Esophagus muscularis mucosa (tissue), 4 donors: Measurements from ENCODE around the gene MRLN. TPM values are rescaled to one million over a fixed set of nuclear protein-coding genes. Genes with fewer than 3 reads are reported as not detected.

Experiments used
- DNase-seq: peaks from one replicate; pipeline ENCODE4 v3.0.0-alpha.2; 2017; ENCODE audit errors: extremely low spot score
- H3K27ac ChIP-seq, 4 donors: fragments of 200-600 bp; sonication (generic); replicated peaks in 1 of 4; 1 replicate in 3 of 4; 2 replicates in 1 of 4; pipeline ENCODE4 v1.5.1; 2016 to 2019; ENCODE audit warnings: mild to moderate bottlenecking in 1 of 4
- H3K27me3 ChIP-seq, 4 donors: fragments of 200-600 bp; sonication (generic); one replicate each; pipeline versions ENCODE4 v1.5.1 to v1.6.0; 2016 to 2019
- H3K36me3 ChIP-seq, 4 donors: fragments of 200-600 bp; sonication (generic); one replicate each; pipeline ENCODE4 v1.5.1; 2016 to 2019
- H3K4me1 ChIP-seq, 4 donors: fragments of 200-600 bp; sonication (generic); one replicate each; pipeline ENCODE4 v1.5.1; 2016 to 2019
- H3K4me3 ChIP-seq, 4 donors: fragments of 200-600 bp; sonication (generic); 1 replicate in 2 of 4; 2 replicates in 2 of 4; pipeline ENCODE4 v1.5.1; 2016 to 2019; ENCODE audit warnings: mild to moderate bottlenecking in 4 of 4, moderate library complexity in 1 of 4
- H3K9me3 ChIP-seq, 4 donors: fragments of 200-600 bp; sonication (generic); 1 replicate in 3 of 4; 2 replicates in 1 of 4; pipeline ENCODE4 v1.5.1; 2016 to 2019
- CTCF ChIP-seq, 3 experiments: fragments of 200-600 bp in 2 of 3; fragments of 450-650 bp in 1 of 3; sonication (generic) in 2 of 3; IDR thresholded peaks; one replicate each; pipeline ENCODE4 v1.5.1; 2017 to 2019; ENCODE audit warnings: antibody characterized with exemption in 3 of 3, mild to moderate bottlenecking in 2 of 3, moderate library complexity in 1 of 3
- EP300 ChIP-seq: sonication (generic); formaldehyde crosslinking; IDR thresholded peaks from one replicate; pipeline ENCODE4 v1.6.1; 2017; ENCODE audit warnings: antibody characterized with exemption
- POLR2A ChIP-seq: fragments of 450-650 bp; IDR thresholded peaks from one replicate; pipeline ENCODE4 v1.6.1; 2017; ENCODE audit warnings: antibody characterized with exemption, moderate library complexity, mild to moderate bottlenecking, low read depth
- POLR2AphosphoS5 ChIP-seq, 2 donors: sonication (generic); formaldehyde crosslinking; IDR thresholded peaks; one replicate each; pipeline ENCODE4 v1.6.1; 2017; ENCODE audit warnings: antibody characterized with exemption in 2 of 2
- WGBS: methylation state at CpG from one replicate; pipeline ENCODE4 v1.1.5; 2018; 5-methylcytosine and 5-hydroxymethylcytosine counted together
- intact Hi-C: fragments of 100-400 bp; cut with DNase I; formaldehyde crosslinking; loops from one replicate; pipeline ENCODE4 v1.15.1; 2023
- total RNA-seq, 4 donors: library from RNA; depleted of rRNA; stranded (reverse); fragments of >200 nt; gene quantifications; one replicate each; pipeline versions ENCODE4 v1.1.0 to v1.2.1, GENCODE V29; 2016

Gene MRLN
- total RNA-seq, 4 donors from 2014 or later = not detected

- Histone ChIP-seq H3K9me3 (no peaks in the 10 kb centered on the region), H3K4me3 (no peak overlapping the region), H3K4me1 (peaks cover 8 to 12% (median 11%) of the 10 kb centered on the region in 4 donors), H3K27ac (no peak overlapping the region), H3K27me3 (peaks cover 0 to 9% (median 0%) of the 10 kb centered on the region in 4 donors), H3K36me3 (no peaks in the 10 kb centered on the region)
- 61% methylated on average over 2 of the region's 2 CpGs for WGBS
- intact Hi-C loops = no loop called here
- DNase-seq = no peak
- TF ChIP-seq POLR2A (no peak), POLR2AphosphoS5 (IDR thresholded peaks at IDR 0.05) (no peak), EP300 (no peak), CTCF (IDR thresholded peaks at IDR 0.05) (no peak)
Measured at GRCh38 chr10:59704630-59705029, 48.6 kb downstream of the MRLN start.

DNA sequence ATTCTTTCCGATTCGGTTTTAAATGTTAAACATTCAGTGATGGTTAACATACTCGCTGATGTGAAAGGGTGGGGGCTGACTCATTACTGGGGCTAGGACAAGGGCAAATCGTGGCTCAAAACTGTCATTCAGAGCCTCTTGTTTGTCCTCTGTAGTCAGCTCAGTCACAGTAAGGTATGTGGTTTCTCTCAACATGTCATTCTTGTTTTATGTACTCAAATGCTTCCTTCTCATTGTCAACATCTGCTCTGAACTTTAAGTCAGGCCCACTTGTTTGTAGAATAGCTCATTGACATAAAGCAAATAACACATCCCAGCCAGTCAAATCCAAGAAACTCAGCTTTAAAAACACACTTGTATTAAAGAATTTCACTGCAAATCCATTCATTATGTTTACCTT is 50.9 kb downstream of the MRLN start:
- no peak overlapping the region for H3K27ac ChIP-seq
- peaks cover 0 to 4% (median 0%) of the 10 kb centered on the region in 4 donors for H3K27me3 ChIP-seq
- TF ChIP-seq CTCF (IDR thresholded peaks at IDR 0.05) (no peak), POLR2A (no peak), POLR2AphosphoS5 (IDR thresholded peaks at IDR 0.05) (no peak), EP300 (no peak)
- no peaks in the 10 kb centered on the region for H3K36me3 ChIP-seq
- no peaks in the 10 kb centered on the region for H3K4me1 ChIP-seq
- intact Hi-C loops = no loop called here
- H3K9me3 ChIP-seq = no peaks in the 10 kb centered on the region
- DNase-seq = no peak
- no peak overlapping the region for H3K4me3 ChIP-seq
- 89% methylated on average over 4 of the region's 4 CpGs for WGBS

GRCh38 chr10:59700709-59701108 is 52.5 kb downstream of the MRLN start:
- WGBS = 69% methylated on average over 4 of the region's 4 CpGs
- Histone ChIP-seq H3K36me3 (no peaks in the 10 kb centered on the region), H3K27ac (no peak overlapping the region), H3K27me3 (no peaks in the 10 kb centered on the region), H3K9me3 (no peaks in the 10 kb centered on the region), H3K4me1 (no peaks in the 10 kb centered on the region), H3K4me3 (no peak overlapping the region)
- intact Hi-C loops = no loop called here
- TF ChIP-seq EP300 (no peak), POLR2AphosphoS5 (IDR thresholded peaks at IDR 0.05) (no peak), POLR2A (no peak), CTCF (IDR thresholded peaks at IDR 0.05) (no peak)
- no peak for DNase-seq

- no peaks in the 10 kb centered on the region for H3K27me3 ChIP-seq
- TF ChIP-seq EP300 = no peak
- TF ChIP-seq CTCF (IDR thresholded peaks at IDR 0.05) = no peak
- no peak for TF ChIP-seq POLR2AphosphoS5 (IDR thresholded peaks at IDR 0.05)
- TF ChIP-seq POLR2A = no peak
- no peak overlapping the region for H3K27ac ChIP-seq
- no peak overlapping the region for H3K4me3 ChIP-seq
- H3K36me3 ChIP-seq = no peaks in the 10 kb centered on the region
- H3K9me3 ChIP-seq = no peaks in the 10 kb centered on the region
- DNase-seq = no peak
- intact Hi-C loops = no loop called here
- no peaks in the 10 kb centered on the region for H3K4me1 ChIP-seq
- WGBS = 83% methylated on average over 1 of the region's 1 CpG
Measured at GRCh38 chr10:59698326-59698725, 54.9 kb downstream of the MRLN start.

DNA sequence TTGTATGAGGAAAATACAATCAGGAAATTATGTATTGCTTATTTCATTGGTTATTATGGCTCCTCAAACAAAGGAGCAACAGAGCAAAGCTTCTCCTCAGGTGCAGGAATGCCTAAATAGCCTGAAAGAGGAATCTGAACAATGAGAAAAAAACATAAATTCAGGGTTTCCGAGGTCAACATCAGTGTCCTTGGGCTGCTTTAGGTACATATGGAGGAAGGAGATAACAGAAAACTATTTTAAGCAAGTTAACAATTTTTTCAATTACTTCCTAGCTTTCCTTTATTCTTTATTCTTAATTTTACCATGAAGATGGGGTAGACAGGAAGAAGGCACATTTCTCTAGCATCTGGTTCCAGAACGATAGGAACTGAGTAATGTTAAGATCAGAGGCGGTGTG is 57.6 kb downstream of the MRLN start:
- Histone ChIP-seq H3K27ac (no peak overlapping the region), H3K36me3 (no peaks in the 10 kb centered on the region), H3K4me3 (no peak overlapping the region), H3K27me3 (no peaks in the 10 kb centered on the region), H3K4me1 (no peaks in the 10 kb centered on the region), H3K9me3 (no peaks in the 10 kb centered on the region)
- no peak for DNase-seq
- no peak for TF ChIP-seq POLR2AphosphoS5 (IDR thresholded peaks at IDR 0.05)
- TF ChIP-seq EP300 = no peak
- no peak for TF ChIP-seq CTCF (IDR thresholded peaks at IDR 0.05)
- intact Hi-C loops = no loop called here
- WGBS = 77% methylated on average over 3 of the region's 3 CpGs
